Stimulated activated CD8-positive, alpha-beta memory T cell treated with anti-CD3 and anti-CD28 coated beads, Interleukin-4, amount 100 ng/mL, for 1 hour (primary cell): ENCODE data around the gene NDUFS6.
"Not testable (repeated sequence)": the region's sequence is repeated elsewhere in the genome, so short reads cannot be mapped to it uniquely, and the experiment has no call there.

Experiments
- DNase-seq, 2 donors: peaks; one replicate each; pipeline ENCODE4 v3.0.0-alpha.2; 2020; ENCODE audit warnings: low read depth in 2 of 2, low spot score in 1 of 2

NDUFS6 gene

GRCh38 chr5:1815071-1815786 is 14.0 kb downstream of the NDUFS6 start:
- DNase-seq = no peak

GRCh38 chr5:1815881-1816292 is 14.7 kb downstream of the NDUFS6 start:
- no peak for DNase-seq

- DNase-seq = not testable (repeated sequence)
These were observed 15.4 kb downstream of the NDUFS6 start for GRCh38 chr5:1816495-1817089.

- no peak for DNase-seq
These were observed 16.2 kb downstream of the NDUFS6 start for GRCh38 chr5:1817261-1818043.

- DNase-seq = no peak
These were observed 17.6 kb downstream of the NDUFS6 start for GRCh38 chr5:1818784-1819183.

GRCh38 chr5:1819458-1819857 is 18.3 kb downstream of the NDUFS6 start:
- no peak for DNase-seq

- no peak for DNase-seq
These were observed 19.2 kb downstream of the NDUFS6 start for GRCh38 chr5:1820381-1820780.

GRCh38 chr5:1820926-1821325 is 19.7 kb downstream of the NDUFS6 start:
- DNase-seq = no peak

GRCh38 chr5:1821862-1822261 is 20.7 kb downstream of the NDUFS6 start:
- DNase-seq = no peak

- no peak for DNase-seq
These were observed 22.3 kb downstream of the NDUFS6 start for GRCh38 chr5:1823381-1824034.

- DNase-seq = no peak
These were observed 23.1 kb downstream of the NDUFS6 start for GRCh38 chr5:1824109-1824821.

GRCh38 chr5:1824903-1825841 is 24.0 kb downstream of the NDUFS6 start:
- no peak for DNase-seq

- no peak for DNase-seq
These were observed 25.2 kb downstream of the NDUFS6 start for GRCh38 chr5:1826235-1826980.

- no peak for DNase-seq
These were observed 26.0 kb downstream of the NDUFS6 start for GRCh38 chr5:1827025-1827885.

GRCh38 chr5:1827886-1828397 is 26.7 kb downstream of the NDUFS6 start:
- DNase-seq = no peak

- DNase-seq = no peak
These were observed 29.5 kb downstream of the NDUFS6 start for GRCh38 chr5:1830571-1831228.

- no peak for DNase-seq
These were observed 30.1 kb downstream of the NDUFS6 start for GRCh38 chr5:1831257-1831656.
